H1 (cell line): Measurements from ENCODE around the gene CXCL1. TPM values are rescaled to one million over a fixed set of nuclear protein-coding genes. Genes with fewer than 3 reads are reported as not detected.

Source experiments
- CTCF ChIA-PET: fragments of 300-600 bp; sonication (Branson Sonifier 250); formaldehyde crosslinking; loops from one replicate; lab custom pipeline; 2021; ENCODE audit not compliant: partially characterized antibody; lab: Charles Lee
- POLR2A ChIA-PET: fragments of 300-600 bp; sonication (Branson Sonifier 250); formaldehyde crosslinking; loops from one replicate; lab custom pipeline; 2021; ENCODE audit warnings: inconsistent platforms; ENCODE audit not compliant: partially characterized antibody; lab: Charles Lee
- DNase-seq, 2 experiments: peaks; one replicate each; pipeline versions ENCODE4 v3.0.0 to v3.0.0-alpha.2; 2010 to 2022; ENCODE audit warnings: low spot score in 2 of 2, low read depth in 1 of 2, mixed read lengths in 1 of 2
- FAIRE-seq: peaks from 2 replicates; lab custom pipeline; 2011; peaks lifted over from hg19 to GRCh38; lab: Jason Lieb, UNC
- H2AFZ ChIP-seq: 2 replicates; pipeline ENCODE4 v1.8.1; 2012; ENCODE audit warnings: low read length, inconsistent platforms
- H2AK5ac ChIP-seq: 2 replicates; pipeline ENCODE4 v1.6.1; 2013; ENCODE audit warnings: low read depth, low read length
- H2BK120ac ChIP-seq: replicated peaks from 2 replicates; pipeline ENCODE3; 2013; ENCODE audit warnings: low read depth, low read length, inconsistent platforms
- H2BK12ac ChIP-seq: 2 replicates; pipeline ENCODE4 v1.6.1; 2013; ENCODE audit warnings: low read depth, low read length
- H2BK15ac ChIP-seq: 2 replicates; pipeline ENCODE4 v1.6.1; 2013; ENCODE audit warnings: low read length
- H2BK20ac ChIP-seq: 2 replicates; pipeline ENCODE4 v1.6.1; 2013; ENCODE audit warnings: low read length
- H2BK5ac ChIP-seq: 2 replicates; pipeline ENCODE4 v1.6.1; 2013; ENCODE audit warnings: low read depth, low read length
- H3K14ac ChIP-seq: 2 replicates; pipeline ENCODE4 v1.6.1; 2013; ENCODE audit warnings: inconsistent platforms; ENCODE audit not compliant: insufficient read length
- H3K18ac ChIP-seq: 2 replicates; pipeline ENCODE4 v1.6.1; 2013; ENCODE audit warnings: low read length; ENCODE audit errors: extremely low read depth
- H3K23ac ChIP-seq: 2 replicates; pipeline ENCODE4 v1.6.1; 2013; ENCODE audit warnings: inconsistent platforms; ENCODE audit not compliant: insufficient read length
- H3K23me2 ChIP-seq: 2 replicates; pipeline ENCODE4 v1.6.1; 2013; ENCODE audit warnings: low read depth, low read length
- H3K27ac ChIP-seq: 2 replicates; pipeline ENCODE4 v1.6.1; 2011; ENCODE audit warnings: low read depth, low read length, inconsistent platforms
- H3K27me3 ChIP-seq, 4 experiments: replicated peaks in 1 of 4; 1 replicate in 1 of 4; 2 replicates in 3 of 4; pipeline versions ENCODE4 v1.6.1 to v1.8.1; 2011 to 2013; ENCODE audit warnings: low read length in 3 of 4, mild to moderate bottlenecking in 3 of 4, inconsistent platforms in 2 of 4, mixed read lengths in 2 of 4, moderate library complexity in 1 of 4; ENCODE audit not compliant: control insufficient read depth in 3 of 4, insufficient read depth in 3 of 4; ENCODE audit errors: extremely low read depth in 1 of 4
- H3K36me3 ChIP-seq, 4 experiments: 2 replicates each; pipeline versions ENCODE4 v1.6.1 to v1.8.1; 2011 to 2013; ENCODE audit warnings: mild to moderate bottlenecking in 4 of 4, low read length in 3 of 4, moderate library complexity in 2 of 4, control low read depth in 1 of 4, inconsistent platforms in 1 of 4; ENCODE audit not compliant: insufficient read depth in 4 of 4, control insufficient read depth in 2 of 4
- H3K4ac ChIP-seq: replicated peaks from 2 replicates; pipeline ENCODE3; 2013; ENCODE audit warnings: low read length, low read depth, mixed read lengths, inconsistent platforms; ENCODE audit not compliant: insufficient read length
- H3K4me1 ChIP-seq, 4 experiments: replicated peaks in 1 of 4; 1 replicate in 1 of 4; 2 replicates in 3 of 4; pipeline versions ENCODE4 v1.6.1 to v1.8.1; 2011 to 2013; ENCODE audit warnings: low read length in 3 of 4, inconsistent platforms in 2 of 4, mixed read lengths in 1 of 4; ENCODE audit not compliant: insufficient read depth in 4 of 4, control insufficient read depth in 3 of 4
- H3K4me2 ChIP-seq, 2 experiments: 2 replicates each; pipeline versions ENCODE4 v1.6.1 to v1.8.1; 2011 to 2013; ENCODE audit warnings: low read depth in 2 of 2, low read length in 2 of 2, control low read depth in 1 of 2, inconsistent platforms in 1 of 2, mild to moderate bottlenecking in 1 of 2; ENCODE audit not compliant: insufficient read depth in 1 of 2
- H3K4me3 ChIP-seq, 4 experiments: fragments of 200-600, 300-600 bp in 1 of 4; sonication (generic), shearing (Covaris generic), sonication (Bioruptor Twin) in 1 of 4; 2 replicates each; pipeline versions ENCODE4 v1.5.1 to v1.8.1; 2011 to 2016; ENCODE audit warnings: low read length in 4 of 4, low read depth in 3 of 4, control low read depth in 2 of 4, inconsistent platforms in 2 of 4, mild to moderate bottlenecking in 2 of 4, mixed read lengths in 1 of 4, moderate library complexity in 1 of 4; ENCODE audit not compliant: insufficient read depth in 2 of 4; ENCODE audit errors: extremely low read depth in 1 of 4
- H3K56ac ChIP-seq: replicated peaks from 2 replicates; pipeline ENCODE3; 2013; ENCODE audit warnings: low read depth, mild to moderate bottlenecking, mixed read lengths, low read length, inconsistent platforms; ENCODE audit not compliant: insufficient read length
- H3K79me1 ChIP-seq: 2 replicates; pipeline ENCODE4 v1.6.1; 2013; ENCODE audit warnings: low read depth, low read length, control low read depth
- H3K79me2 ChIP-seq, 2 experiments: 2 replicates each; pipeline versions ENCODE4 v1.6.1 to v1.8.1; 2012 to 2013; ENCODE audit warnings: low read length in 2 of 2, mild to moderate bottlenecking in 2 of 2, inconsistent platforms in 1 of 2; ENCODE audit not compliant: insufficient read depth in 2 of 2, control insufficient read depth in 1 of 2
- H3K9ac ChIP-seq, 4 experiments: replicated peaks in 1 of 4; 1 replicate in 1 of 4; 2 replicates in 3 of 4; pipeline versions ENCODE4 v1.6.1 to v1.8.1; 2011 to 2013; ENCODE audit warnings: low read depth in 3 of 4, low read length in 3 of 4, control low read depth in 2 of 4, mild to moderate bottlenecking in 2 of 4, moderate library complexity in 2 of 4, inconsistent platforms in 1 of 4; ENCODE audit errors: extremely low read depth in 1 of 4
- H3K9me3 ChIP-seq, 2 experiments: 2 replicates each; pipeline versions ENCODE4 v1.6.1 to v1.8.1; 2012 to 2013; ENCODE audit warnings: mild to moderate bottlenecking in 2 of 2, moderate library complexity in 2 of 2, control low read depth in 1 of 2, inconsistent platforms in 1 of 2, low read depth in 1 of 2, low read length in 1 of 2, mixed read lengths in 1 of 2; ENCODE audit not compliant: insufficient read depth in 2 of 2
- H4K20me1 ChIP-seq, 2 experiments: replicated peaks in 1 of 2; 2 replicates each; pipeline versions ENCODE3 to v1.8.1; 2011 to 2013; ENCODE audit warnings: inconsistent platforms in 2 of 2, low read length in 2 of 2, mild to moderate bottlenecking in 1 of 2; ENCODE audit not compliant: insufficient read depth in 2 of 2, control insufficient read depth in 1 of 2
- H4K5ac ChIP-seq: 2 replicates; pipeline ENCODE4 v1.6.1; 2013; ENCODE audit warnings: low read length, low read depth, mixed read lengths, inconsistent platforms; ENCODE audit not compliant: insufficient read length
- H4K8ac ChIP-seq: 2 replicates; pipeline ENCODE4 v1.8.0; 2013; ENCODE audit warnings: mild to moderate bottlenecking, moderate library complexity, low read length, inconsistent platforms; ENCODE audit not compliant: insufficient read depth; ENCODE audit errors: extremely low read depth
- H4K91ac ChIP-seq: replicated peaks from 2 replicates; pipeline ENCODE3; 2013; ENCODE audit warnings: low read length, mixed read lengths, inconsistent platforms; ENCODE audit not compliant: insufficient read length
- CBX8 ChIP-seq: fragments of 300-800, 300-1000 bp; sonication (generic); IDR thresholded peaks from 2 replicates; pipeline ENCODE4 v1.7.1; 2016; ENCODE audit warnings: low read depth, low read length, borderline replicate concordance
- EP300 ChIP-seq, 2 experiments: IDR thresholded peaks; 1 replicate in 1 of 2; 2 replicates in 1 of 2; pipeline ENCODE4 v1.6.1; 2011 to 2012; ENCODE audit warnings: low read depth in 2 of 2, low read length in 2 of 2, mild to moderate bottlenecking in 2 of 2, borderline replicate concordance in 1 of 2, inconsistent platforms in 1 of 2, moderate library complexity in 1 of 2
- GABPA ChIP-seq: IDR thresholded peaks from 2 replicates; pipeline ENCODE4 v1.6.1; 2011; ENCODE audit warnings: mild to moderate bottlenecking, low read length, moderate library complexity, borderline replicate concordance; ENCODE audit not compliant: insufficient read depth
- HDAC6 ChIP-seq: IDR thresholded peaks from one replicate; pipeline ENCODE4 v1.7.1; 2012; ENCODE audit warnings: low read depth, mild to moderate bottlenecking, inconsistent platforms, low read length, moderate library complexity
- KDM1A ChIP-seq: fragments of 200-600, 300-600 bp; sonication (generic); IDR thresholded peaks from 2 replicates; pipeline ENCODE4 v1.7.1; 2016; ENCODE audit warnings: mild to moderate bottlenecking, low read length, borderline replicate concordance
- MAFK ChIP-seq: IDR thresholded peaks from 2 replicates; pipeline ENCODE4 v1.6.1; 2012; ENCODE audit warnings: low read depth, mild to moderate bottlenecking, improper control_type of control experiment, low read length
- RBBP5 ChIP-seq: IDR thresholded peaks from 2 replicates; pipeline ENCODE4 v1.7.1; 2012; ENCODE audit warnings: low read depth, mild to moderate bottlenecking, inconsistent platforms, low read length, moderate library complexity, borderline replicate concordance
- RNF2 ChIP-seq: fragments of 200-900, 300-1000 bp; sonication (generic); IDR thresholded peaks from 2 replicates; pipeline ENCODE4 v1.7.1; 2016; ENCODE audit warnings: borderline replicate concordance, low read depth, mild to moderate bottlenecking, antibody characterized with exemption, low read length; ENCODE audit not compliant: poor library complexity, severe bottlenecking; ENCODE audit errors: missing control alignments
- SUZ12 ChIP-seq: fragments of 200-600 bp; sonication (generic); IDR thresholded peaks from 2 replicates; pipeline ENCODE4 v1.6.1; 2012; ENCODE audit warnings: mild to moderate bottlenecking, inconsistent platforms, low read length, moderate library complexity, mixed read lengths
- polyA plus RNA-seq, 7 experiments: library from polyadenylated mRNA; depleted of rRNA in 3 of 7; stranded (reverse) in 5 of 7; unstranded in 2 of 7; fragments of >200 nt in 5 of 7; fragments of 200-250 nt in 2 of 7; gene quantifications; 1 replicate in 5 of 7; 2 replicates in 1 of 7; 4 replicates in 1 of 7; pipeline versions ENCODE4 v1.2.1 to v1.2.3, GENCODE V29; 2011 to 2013; ENCODE audit warnings: missing spikeins in 2 of 7, mixed read lengths in 2 of 7
- total RNA-seq: library from RNA; stranded (reverse); fragmentation: NEBNext Ultra II Directional; extraction: Animal tissue kit (Norgen Biotek cat#: 25700); gene quantifications from 2 replicates; pipeline ENCODE4 v1.2.1, GENCODE V29; 2021
- TF ChIP-seq, protein P1 (sequence below), 3 experiments: IDR thresholded peaks; 1 replicate in 2 of 3; 2 replicates in 1 of 3; pipeline versions ENCODE4 v1.5.1 to v1.6.1; 2011; ENCODE audit warnings: low read length in 3 of 3, mild to moderate bottlenecking in 3 of 3, inconsistent platforms in 2 of 3, low read depth in 1 of 3, moderate library complexity in 1 of 3; ENCODE audit not compliant: insufficient read depth in 1 of 3; ENCODE audit errors: control extremely low read depth in 1 of 3

The CXCL1 gene
- total and polyA plus RNA-seq, 2 of the 8 experiments (the other 6 are each of a cell fraction or from before 2014, with no cell fraction given), result 0.77 to 0.80 TPM

DNA sequence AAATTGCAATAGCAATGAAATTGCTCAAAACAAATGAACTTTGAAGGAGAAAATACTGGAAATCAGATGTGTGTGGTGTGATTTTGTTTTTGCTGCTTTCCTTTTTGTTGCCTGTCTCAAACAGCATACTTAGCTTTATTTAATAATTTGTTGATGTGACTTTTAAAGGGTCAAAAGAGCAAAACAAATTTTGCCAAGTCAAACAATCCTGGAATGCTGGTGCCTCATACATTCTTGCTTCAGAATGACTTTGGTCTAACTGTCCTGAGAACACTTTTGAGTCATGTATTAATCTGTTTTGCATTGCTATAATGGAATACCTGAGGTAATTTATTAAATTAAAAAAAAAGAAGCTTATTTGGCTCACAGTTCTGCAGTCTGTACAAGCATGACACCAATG is 12.7 kb upstream of the CXCL1 start:
- Histone ChIP-seq H3K79me2 (no peaks in the 10 kb centered on the region), H3K27ac (no peak overlapping the region), H3K4me2 (no peak overlapping the region)
- TF ChIP-seq KDM1A (no peak), SUZ12 (no peak), MAFK (no peak), RNF2 (no peak), CBX8 (no peak), EP300 (IDR thresholded peaks at IDR 0.05; ENCODE audit: borderline replicate concordance in 1 of 2, low read depth in 2 of 2, low read length in 2 of 2) (no peak), GABPA (no peak), HDAC6 (no peak), RBBP5 (no peak)
- TF ChIP-seq, protein P1, sequence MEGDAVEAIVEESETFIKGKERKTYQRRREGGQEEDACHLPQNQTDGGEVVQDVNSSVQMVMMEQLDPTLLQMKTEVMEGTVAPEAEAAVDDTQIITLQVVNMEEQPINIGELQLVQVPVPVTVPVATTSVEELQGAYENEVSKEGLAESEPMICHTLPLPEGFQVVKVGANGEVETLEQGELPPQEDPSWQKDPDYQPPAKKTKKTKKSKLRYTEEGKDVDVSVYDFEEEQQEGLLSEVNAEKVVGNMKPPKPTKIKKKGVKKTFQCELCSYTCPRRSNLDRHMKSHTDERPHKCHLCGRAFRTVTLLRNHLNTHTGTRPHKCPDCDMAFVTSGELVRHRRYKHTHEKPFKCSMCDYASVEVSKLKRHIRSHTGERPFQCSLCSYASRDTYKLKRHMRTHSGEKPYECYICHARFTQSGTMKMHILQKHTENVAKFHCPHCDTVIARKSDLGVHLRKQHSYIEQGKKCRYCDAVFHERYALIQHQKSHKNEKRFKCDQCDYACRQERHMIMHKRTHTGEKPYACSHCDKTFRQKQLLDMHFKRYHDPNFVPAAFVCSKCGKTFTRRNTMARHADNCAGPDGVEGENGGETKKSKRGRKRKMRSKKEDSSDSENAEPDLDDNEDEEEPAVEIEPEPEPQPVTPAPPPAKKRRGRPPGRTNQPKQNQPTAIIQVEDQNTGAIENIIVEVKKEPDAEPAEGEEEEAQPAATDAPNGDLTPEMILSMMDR (IDR thresholded peaks at IDR 0.05; ENCODE audit: control extremely low read depth in 1 of 3, insufficient read depth in 1 of 3, low read depth in 1 of 3, low read length in 3 of 3), result no peak
- TF ChIP-seq, all 59 proteins: peak for 0
- H3K9me3 ChIP-seq, result no peaks in the 10 kb centered on the region
- no peak overlapping the region for H3K9ac ChIP-seq
- H3K56ac ChIP-seq, result no peak overlapping the region
- H3K4me1 ChIP-seq, result no peaks in the 10 kb centered on the region
- H3K23ac ChIP-seq, result no peak overlapping the region
- no peaks in the 10 kb centered on the region for H3K36me3 ChIP-seq
- H3K4me3 ChIP-seq, result no peak overlapping the region
- no peak overlapping the region for H2BK15ac ChIP-seq
- no peak overlapping the region for H2AK5ac ChIP-seq
- no peaks in the 10 kb centered on the region; the same call in 1 of the 2 replicates for H3K23me2 ChIP-seq
- no peaks in the 10 kb centered on the region for H3K79me1 ChIP-seq
- no peak overlapping the region for H2AFZ ChIP-seq
- no peaks in the 10 kb centered on the region for H4K20me1 ChIP-seq
- H3K4ac ChIP-seq, result no peak overlapping the region
- H2BK120ac ChIP-seq, result no peak overlapping the region
- H3K27me3 ChIP-seq, result no peaks in the 10 kb centered on the region
- no peak overlapping the region for H4K91ac ChIP-seq
- H3K18ac ChIP-seq, result no peak overlapping the region
- no peak overlapping the region for H2BK5ac ChIP-seq
- H3K14ac ChIP-seq, result no peak overlapping the region
- DNase-seq (no peak), FAIRE-seq (no peak)
- no peak overlapping the region for H2BK12ac ChIP-seq
- no peak overlapping the region for H4K5ac ChIP-seq
- no peak overlapping the region for H4K8ac ChIP-seq
- POLR2A ChIA-PET, result no interaction called here
- CTCF ChIA-PET, result interaction anchor here (0.6 to 1.8 kb wide), 8 partner anchors 8 to 1505 kb away, joined by 3 to 13 read pairs (median 3); partner anchors contain the start of gene CXCL6
- no peak overlapping the region for H2BK20ac ChIP-seq
